Astrocyte (in vitro differentiated cells and primary cell): ENCODE measurements around the gene AIM2. TPM values are rescaled to one million over a fixed set of nuclear protein-coding genes. Genes with fewer than 3 reads are reported as not detected.

Experiments
- DNase-seq: peaks from one replicate; pipeline ENCODE4 v3.0.0-alpha.2; 2010; ENCODE audit warnings: low read depth
- FAIRE-seq: peaks from 2 replicates; lab custom pipeline; 2011; peaks lifted over from hg19 to GRCh38; lab: Jason Lieb, UNC
- H2AFZ ChIP-seq: 2 replicates; pipeline ENCODE4 v1.6.0; 2012; ENCODE audit warnings: low read depth, low read length, inconsistent platforms
- H3K27ac ChIP-seq: 2 replicates; pipeline ENCODE4 v1.5.1; 2011; ENCODE audit warnings: low read depth, low read length, inconsistent platforms
- H3K27me3 ChIP-seq: 2 replicates; pipeline ENCODE4 v1.6.0; 2011; ENCODE audit warnings: low read length, inconsistent platforms; ENCODE audit not compliant: insufficient read depth
- H3K36me3 ChIP-seq: 2 replicates; pipeline ENCODE4 v1.5.1; 2011; ENCODE audit warnings: low read length, inconsistent platforms; ENCODE audit not compliant: insufficient read depth
- H3K4me1 ChIP-seq: 2 replicates; pipeline ENCODE4 v1.5.1; 2011; ENCODE audit warnings: low read length, inconsistent platforms; ENCODE audit not compliant: insufficient read depth
- H3K4me2 ChIP-seq: 2 replicates; pipeline ENCODE4 v1.6.0; 2012; ENCODE audit warnings: low read length, inconsistent platforms
- H3K4me3 ChIP-seq: 2 replicates; pipeline ENCODE4 v1.5.1; 2011; ENCODE audit warnings: low read depth, mild to moderate bottlenecking, low read length, inconsistent platforms; ENCODE audit not compliant: insufficient read depth
- H3K79me2 ChIP-seq: 2 replicates; pipeline ENCODE4 v1.6.0; 2012; ENCODE audit warnings: mild to moderate bottlenecking, low read length, inconsistent platforms; ENCODE audit not compliant: insufficient read depth
- H3K9ac ChIP-seq: 2 replicates; pipeline ENCODE4 v1.6.0; 2012; ENCODE audit warnings: mild to moderate bottlenecking, low read length, inconsistent platforms
- H3K9me3 ChIP-seq: 2 replicates; pipeline ENCODE4 v1.5.1; 2012; ENCODE audit warnings: low read depth, mild to moderate bottlenecking, low read length, inconsistent platforms; ENCODE audit not compliant: insufficient read depth
- H4K20me1 ChIP-seq: 2 replicates; pipeline ENCODE4 v1.6.0; 2012; ENCODE audit warnings: low read length, inconsistent platforms; ENCODE audit not compliant: insufficient read depth
- H3K27ac Mint-ChIP-seq: one replicate; pipeline ENCODE4 v1.8.0; 2021; ENCODE audit warnings: mild to moderate bottlenecking, mixed read lengths; ENCODE audit not compliant: unreplicated experiment
- H3K27me3 Mint-ChIP-seq: one replicate; pipeline ENCODE4 v1.8.0; 2021; ENCODE audit warnings: low read depth, mixed read lengths; ENCODE audit not compliant: unreplicated experiment
- H3K36me3 Mint-ChIP-seq: one replicate; pipeline ENCODE4 v1.8.0; 2021; ENCODE audit warnings: low read depth, mixed read lengths; ENCODE audit not compliant: unreplicated experiment
- H3K4me1 Mint-ChIP-seq: one replicate; pipeline ENCODE4 v1.8.0; 2021; ENCODE audit warnings: low read depth, mixed read lengths; ENCODE audit not compliant: unreplicated experiment
- H3K4me3 Mint-ChIP-seq: one replicate; pipeline ENCODE4 v1.8.0; 2021; ENCODE audit warnings: mild to moderate bottlenecking, moderate library complexity, mixed read lengths; ENCODE audit not compliant: unreplicated experiment
- H3K9me3 Mint-ChIP-seq: one replicate; pipeline ENCODE4 v1.8.0; 2021; ENCODE audit warnings: mild to moderate bottlenecking, mixed read lengths; ENCODE audit not compliant: unreplicated experiment
- EZH2 ChIP-seq: IDR thresholded peaks from 2 replicates; pipeline ENCODE4 v1.6.1; 2012; ENCODE audit warnings: mild to moderate bottlenecking, low read length, inconsistent platforms; ENCODE audit not compliant: insufficient read depth
- total RNA-seq: library from RNA; stranded (reverse); gene quantifications from 2 replicates; pipeline ENCODE4 v1.2.1, GENCODE V29; 2021
- TF ChIP-seq, protein P1 (sequence below): IDR thresholded peaks from 2 replicates; pipeline ENCODE4 v1.5.1; 2011; ENCODE audit warnings: low read depth, mild to moderate bottlenecking, inconsistent platforms, low read length, moderate library complexity; ENCODE audit not compliant: insufficient read depth

Gene AIM2
- total RNA-seq, 1 donor from 2014 or later = 1.3 TPM

GRCh38 chr1:159056069-159056698, 20.4 kb downstream of the AIM2 start:
- Histone ChIP-seq H3K9me3 (no peaks in the 10 kb centered on the region), H3K79me2 (no peaks in the 10 kb centered on the region), H3K4me2 (no peak overlapping the region), H4K20me1 (no peaks in the 10 kb centered on the region), H3K27me3 (no peaks in the 10 kb centered on the region), H2AFZ (no peak overlapping the region), H3K4me3 (no peak overlapping the region), H3K4me1 (peaks cover 6% of the 10 kb centered on the region), H3K9ac (no peak overlapping the region), H3K27ac (no peak overlapping the region), H3K36me3 (peaks cover 30% of the 10 kb centered on the region)
- no peak for DNase-seq
- H3K4me3 Mint-ChIP-seq = no peak overlapping the region
- peaks cover 31% of the 10 kb centered on the region for H3K36me3 Mint-ChIP-seq
- no peaks in the 10 kb centered on the region for H3K27me3 Mint-ChIP-seq
- H3K4me1 Mint-ChIP-seq = peaks cover 7% of the 10 kb centered on the region
- TF ChIP-seq, protein P1, sequence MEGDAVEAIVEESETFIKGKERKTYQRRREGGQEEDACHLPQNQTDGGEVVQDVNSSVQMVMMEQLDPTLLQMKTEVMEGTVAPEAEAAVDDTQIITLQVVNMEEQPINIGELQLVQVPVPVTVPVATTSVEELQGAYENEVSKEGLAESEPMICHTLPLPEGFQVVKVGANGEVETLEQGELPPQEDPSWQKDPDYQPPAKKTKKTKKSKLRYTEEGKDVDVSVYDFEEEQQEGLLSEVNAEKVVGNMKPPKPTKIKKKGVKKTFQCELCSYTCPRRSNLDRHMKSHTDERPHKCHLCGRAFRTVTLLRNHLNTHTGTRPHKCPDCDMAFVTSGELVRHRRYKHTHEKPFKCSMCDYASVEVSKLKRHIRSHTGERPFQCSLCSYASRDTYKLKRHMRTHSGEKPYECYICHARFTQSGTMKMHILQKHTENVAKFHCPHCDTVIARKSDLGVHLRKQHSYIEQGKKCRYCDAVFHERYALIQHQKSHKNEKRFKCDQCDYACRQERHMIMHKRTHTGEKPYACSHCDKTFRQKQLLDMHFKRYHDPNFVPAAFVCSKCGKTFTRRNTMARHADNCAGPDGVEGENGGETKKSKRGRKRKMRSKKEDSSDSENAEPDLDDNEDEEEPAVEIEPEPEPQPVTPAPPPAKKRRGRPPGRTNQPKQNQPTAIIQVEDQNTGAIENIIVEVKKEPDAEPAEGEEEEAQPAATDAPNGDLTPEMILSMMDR = no peak
- TF ChIP-seq EZH2 = no peak
- FAIRE-seq = no peak
- no peaks in the 10 kb centered on the region for H3K9me3 Mint-ChIP-seq
- H3K27ac Mint-ChIP-seq = no peak overlapping the region

GRCh38 chr1:159055181-159055641, 21.4 kb downstream of the AIM2 start:
- peaks cover 36% of the 10 kb centered on the region for H3K36me3 Mint-ChIP-seq
- FAIRE-seq (no peak), DNase-seq (no peak)
- no peak overlapping the region for H3K4me3 ChIP-seq
- peaks cover 6% of the 10 kb centered on the region for H3K4me1 ChIP-seq
- H3K27me3 Mint-ChIP-seq = no peaks in the 10 kb centered on the region
- no peaks in the 10 kb centered on the region for H3K9me3 Mint-ChIP-seq
- peaks cover 7% of the 10 kb centered on the region for H3K4me1 Mint-ChIP-seq
- H3K9ac ChIP-seq = no peak overlapping the region
- no peaks in the 10 kb centered on the region for H4K20me1 ChIP-seq
- H3K9me3 ChIP-seq = no peaks in the 10 kb centered on the region
- no peak overlapping the region for H3K4me3 Mint-ChIP-seq
- H3K79me2 ChIP-seq = no peaks in the 10 kb centered on the region
- no peak overlapping the region for H3K27ac Mint-ChIP-seq
- H3K27ac ChIP-seq = no peak overlapping the region
- H3K27me3 ChIP-seq = no peaks in the 10 kb centered on the region
- no peak overlapping the region for H2AFZ ChIP-seq
- peaks cover 35% of the 10 kb centered on the region for H3K36me3 ChIP-seq
- TF ChIP-seq, protein P1 = no peak
- TF ChIP-seq EZH2 = no peak
- no peak overlapping the region for H3K4me2 ChIP-seq

GRCh38 chr1:159054427-159054826, 22.1 kb downstream of the AIM2 start:
- TF ChIP-seq, protein P1 = no peak
- TF ChIP-seq EZH2 = no peak
- Mint-ChIP-seq H3K27me3 (no peaks in the 10 kb centered on the region), H3K9me3 (no peaks in the 10 kb centered on the region), H3K27ac (no peak overlapping the region), H3K4me3 (no peak overlapping the region), H3K36me3 (peaks cover 41% of the 10 kb centered on the region), H3K4me1 (peaks cover 7% of the 10 kb centered on the region)
- Histone ChIP-seq H3K27ac (no peak overlapping the region), H3K9ac (no peak overlapping the region), H3K27me3 (no peaks in the 10 kb centered on the region), H3K4me3 (no peak overlapping the region), H3K36me3 (peaks cover 35% of the 10 kb centered on the region), H4K20me1 (no peaks in the 10 kb centered on the region), H3K4me1 (peaks cover 6% of the 10 kb centered on the region), H3K4me2 (peak overlapping the region; percentile 30), H2AFZ (no peak overlapping the region), H3K79me2 (no peaks in the 10 kb centered on the region), H3K9me3 (no peaks in the 10 kb centered on the region)
- DNase-seq (peak; percentile 31), FAIRE-seq (no peak)
